ENCODE data around the gene CDH4.

DNA sequence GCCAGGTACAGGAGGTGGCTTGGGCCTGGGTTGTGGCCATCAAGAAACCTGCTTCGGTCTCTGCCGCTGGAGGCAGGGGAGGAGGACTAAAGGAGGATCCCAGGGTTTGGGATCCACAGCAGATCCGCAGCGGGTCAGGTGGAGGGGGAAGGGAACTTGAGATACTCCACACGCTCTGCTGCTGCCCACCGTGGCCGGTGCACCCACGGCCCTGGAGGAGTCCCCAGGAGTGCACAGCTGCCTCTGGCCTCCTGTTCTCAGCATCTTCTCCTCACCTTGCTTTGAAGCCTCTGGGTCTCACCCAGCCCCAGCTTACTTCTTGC lies 286.8 kb downstream of the CDH4 start:
- TF ChIP-seq, protein P1, sequence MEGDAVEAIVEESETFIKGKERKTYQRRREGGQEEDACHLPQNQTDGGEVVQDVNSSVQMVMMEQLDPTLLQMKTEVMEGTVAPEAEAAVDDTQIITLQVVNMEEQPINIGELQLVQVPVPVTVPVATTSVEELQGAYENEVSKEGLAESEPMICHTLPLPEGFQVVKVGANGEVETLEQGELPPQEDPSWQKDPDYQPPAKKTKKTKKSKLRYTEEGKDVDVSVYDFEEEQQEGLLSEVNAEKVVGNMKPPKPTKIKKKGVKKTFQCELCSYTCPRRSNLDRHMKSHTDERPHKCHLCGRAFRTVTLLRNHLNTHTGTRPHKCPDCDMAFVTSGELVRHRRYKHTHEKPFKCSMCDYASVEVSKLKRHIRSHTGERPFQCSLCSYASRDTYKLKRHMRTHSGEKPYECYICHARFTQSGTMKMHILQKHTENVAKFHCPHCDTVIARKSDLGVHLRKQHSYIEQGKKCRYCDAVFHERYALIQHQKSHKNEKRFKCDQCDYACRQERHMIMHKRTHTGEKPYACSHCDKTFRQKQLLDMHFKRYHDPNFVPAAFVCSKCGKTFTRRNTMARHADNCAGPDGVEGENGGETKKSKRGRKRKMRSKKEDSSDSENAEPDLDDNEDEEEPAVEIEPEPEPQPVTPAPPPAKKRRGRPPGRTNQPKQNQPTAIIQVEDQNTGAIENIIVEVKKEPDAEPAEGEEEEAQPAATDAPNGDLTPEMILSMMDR (conservative IDR thresholded peaks at IDR 0.05): no peak
- no peak for TF ChIP-seq EZH2 (IDR thresholded peaks at IDR 0.05; ENCODE audit: low read depth)
